GM21390 (cell line): Measurements from ENCODE around the gene SLC49A4.
"Not testable (repeated sequence)": the region's sequence is repeated elsewhere in the genome, so short reads cannot be mapped to it uniquely, and the experiment has no call there.

Experiments used
- ATAC-seq: cut with Tn5 transposase; IDR thresholded peaks from one replicate; pipeline ENCODE4 v1.9.1; 2021; ENCODE audit not compliant: unreplicated experiment

The SLC49A4 gene

GRCh38 chr3:122794779-122795673, at the start of gene SLC49A4:
Gene SLC49A4, plus strand, starts transcription at chr3:122795069. Its CDS starts 124 bp downstream, at chr3:122795193.
- peak; percentile 80 for ATAC-seq

GRCh38 chr3:122745369-122746021, 49.4 kb upstream of the SLC49A4 start:
- no peak for ATAC-seq

GRCh38 chr3:122747295-122747694, 47.6 kb upstream of the SLC49A4 start:
- not testable (repeated sequence) for ATAC-seq

GRCh38 chr3:122748347-122748746, 46.5 kb upstream of the SLC49A4 start:
- ATAC-seq = no peak

- ATAC-seq = peak; percentile 55
These were observed 39.9 kb upstream of the SLC49A4 start for GRCh38 chr3:122754929-122755328.

GRCh38 chr3:122755491-122755890, 39.4 kb upstream of the SLC49A4 start:
- no peak for ATAC-seq

GRCh38 chr3:122758877-122759560, 35.9 kb upstream of the SLC49A4 start:
- ATAC-seq = no peak

GRCh38 chr3:122760453-122761271, 34.2 kb upstream of the SLC49A4 start:
- ATAC-seq = no peak

GRCh38 chr3:122766430-122766829, 28.4 kb upstream of the SLC49A4 start:
- ATAC-seq = no peak

- no peak for ATAC-seq
These were observed 27.1 kb upstream of the SLC49A4 start for GRCh38 chr3:122767540-122768372.

- no peak for ATAC-seq
These were observed 24.2 kb upstream of the SLC49A4 start for GRCh38 chr3:122770521-122771202.

- ATAC-seq = no peak
These were observed 22.0 kb upstream of the SLC49A4 start for GRCh38 chr3:122772827-122773226.

- peak; percentile 51 for ATAC-seq
These were observed 20.8 kb upstream of the SLC49A4 start for GRCh38 chr3:122773944-122774509.

GRCh38 chr3:122774564-122774963, 20.3 kb upstream of the SLC49A4 start:
- ATAC-seq = no peak

GRCh38 chr3:122776675-122777468, 18.0 kb upstream of the SLC49A4 start:
- no peak for ATAC-seq

GRCh38 chr3:122777563-122777962, 17.3 kb upstream of the SLC49A4 start:
- no peak for ATAC-seq

GRCh38 chr3:122782804-122783203, 12.1 kb upstream of the SLC49A4 start:
- ATAC-seq = no peak

GRCh38 chr3:122784436-122784835, 10.4 kb upstream of the SLC49A4 start:
- ATAC-seq = no peak
